Measurements from ENCODE around the gene GPATCH2.

DNA sequence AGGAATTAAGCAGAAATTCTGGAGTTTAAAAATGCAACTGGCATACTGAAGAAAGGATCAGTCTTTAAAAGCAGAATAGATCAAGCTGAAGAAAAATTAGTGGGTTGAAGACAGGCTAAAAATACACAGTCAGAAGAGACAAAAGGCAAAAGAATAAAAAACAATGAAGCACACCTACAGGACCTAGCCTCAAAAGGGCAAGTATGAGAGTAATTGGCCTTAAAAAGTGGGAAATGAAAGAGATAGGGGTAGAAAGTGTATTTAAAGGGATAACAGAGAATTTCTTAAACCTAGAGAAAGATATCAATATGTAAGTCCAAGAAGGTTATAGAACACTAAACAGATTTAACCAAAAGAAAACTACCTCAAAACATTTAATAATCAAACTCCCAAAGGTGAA, 152.4 kb downstream of the GPATCH2 start:
- TF ChIP-seq CTCF (IDR thresholded peaks at IDR 0.05), result no peak
- TF ChIP-seq EZH2phosphoT487 (IDR thresholded peaks at IDR 0.05), result no peak
